DMS79 treated with DMSO at 0.1 percent for 48 hours (cell line): ENCODE data around the gene AUTS2.

Experiments used
- DNase-seq: peaks from one replicate; lab custom pipeline; 2025; lab: John Stamatoyannopoulos, UW

The AUTS2 gene

DNA sequence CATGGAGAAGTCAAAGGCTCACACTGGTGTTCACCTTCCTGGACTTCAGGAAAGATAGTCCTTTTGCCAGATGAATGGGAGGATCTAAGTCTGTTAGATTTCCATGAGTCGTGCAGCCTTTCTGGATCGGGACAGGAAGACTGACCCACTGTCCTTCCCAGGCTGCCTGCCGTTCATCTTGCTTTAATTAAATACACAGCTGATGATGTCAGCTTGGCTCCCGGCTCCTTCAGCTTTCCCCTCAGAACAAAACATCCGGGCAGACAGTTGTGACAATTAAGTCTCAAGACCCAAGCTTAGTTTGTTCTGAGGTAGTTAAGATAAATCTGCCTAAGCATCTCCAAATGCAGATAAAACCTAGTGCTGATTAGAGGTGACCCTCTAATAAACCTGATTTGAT is 58.6 kb downstream of the AUTS2 start:
- DNase-seq: no peak

DNA sequence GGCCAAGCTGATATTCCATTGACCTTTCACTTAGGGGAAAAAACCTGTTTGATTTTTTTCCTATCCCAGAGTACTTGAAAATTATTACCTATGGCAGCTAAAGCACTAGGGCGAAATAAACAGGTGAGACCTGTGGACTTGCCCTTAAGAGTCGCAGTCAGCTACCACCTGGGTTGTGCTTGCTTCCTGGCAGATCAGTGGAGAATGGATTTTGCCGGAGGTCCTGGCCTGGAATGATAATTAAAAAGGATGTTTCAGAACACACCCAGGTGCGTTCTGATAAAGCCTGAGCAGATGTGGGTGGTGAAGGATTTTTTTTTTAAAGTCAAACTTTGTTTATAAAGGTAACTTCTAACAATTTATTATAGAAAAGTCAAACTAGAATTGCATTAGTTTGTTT is 59.1 kb downstream of the AUTS2 start:
- DNase-seq: peak; percentile 16

DNA sequence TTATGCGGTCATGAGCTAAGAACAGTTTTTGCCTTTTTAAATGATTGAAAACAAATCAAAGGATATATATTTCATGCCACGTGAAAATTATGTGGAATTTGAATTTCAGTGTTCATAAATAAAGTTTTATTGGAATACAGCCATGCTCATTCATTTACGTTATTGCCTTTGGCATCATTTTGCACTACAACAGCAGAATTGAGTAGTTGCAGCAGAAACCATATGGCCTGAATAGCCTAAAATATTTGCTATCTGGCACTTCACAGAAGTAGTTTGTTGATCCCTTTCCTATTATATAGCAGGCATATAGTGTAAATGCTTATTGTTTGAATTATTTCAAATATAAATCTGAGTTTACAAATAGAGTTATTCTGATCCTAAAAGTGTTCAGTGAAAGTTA is 59.7 kb downstream of the AUTS2 start:
- no peak for DNase-seq

GRCh38 chr7:69659983-69660382 is 61.7 kb downstream of the AUTS2 start:
- DNase-seq: no peak

GRCh38 chr7:69661342-69661741 is 63.1 kb downstream of the AUTS2 start:
- no peak for DNase-seq

DNA sequence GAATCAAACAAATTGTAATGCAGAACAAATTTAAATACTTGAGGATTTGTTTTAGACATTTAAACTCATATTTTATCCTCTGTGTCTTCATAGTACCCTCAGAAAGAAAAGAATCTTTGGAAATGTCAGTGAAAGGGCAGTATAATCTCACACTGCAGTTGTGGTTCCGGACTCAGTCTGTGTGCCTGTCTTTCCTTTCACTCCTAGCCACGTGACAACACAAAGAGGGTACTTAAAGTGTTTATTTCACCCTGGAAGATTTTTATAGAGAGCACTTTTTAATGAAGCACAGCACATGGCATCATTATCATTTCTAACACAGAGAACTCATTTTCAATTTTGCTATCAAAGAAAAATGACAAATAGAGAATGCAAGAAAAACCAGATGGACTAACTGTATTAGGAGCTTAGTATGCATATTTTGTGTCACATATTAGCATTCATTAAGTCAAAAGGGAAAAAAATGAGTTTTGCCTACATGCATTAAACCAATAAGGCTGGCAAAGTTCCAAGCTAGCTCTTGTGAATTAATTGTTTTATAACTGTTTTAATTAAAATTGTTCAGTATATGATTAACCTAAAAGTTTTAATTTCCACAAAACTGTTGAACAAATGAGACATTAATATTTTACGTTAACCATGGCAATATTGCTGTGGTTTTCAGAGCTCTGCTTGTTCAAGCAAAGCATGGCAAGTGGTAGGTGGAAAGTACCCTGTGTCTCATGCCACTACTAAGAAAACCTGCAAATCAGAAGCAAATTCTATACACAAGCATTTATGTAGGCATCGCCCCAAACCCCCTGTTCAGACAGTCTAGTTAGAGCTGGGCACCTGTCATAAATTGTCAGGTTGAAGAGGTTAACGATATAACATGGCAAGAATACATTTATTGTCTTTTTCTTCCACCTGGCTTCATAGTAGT is 65.9 kb downstream of the AUTS2 start:
- peak; percentile 82 for DNase-seq

DNA sequence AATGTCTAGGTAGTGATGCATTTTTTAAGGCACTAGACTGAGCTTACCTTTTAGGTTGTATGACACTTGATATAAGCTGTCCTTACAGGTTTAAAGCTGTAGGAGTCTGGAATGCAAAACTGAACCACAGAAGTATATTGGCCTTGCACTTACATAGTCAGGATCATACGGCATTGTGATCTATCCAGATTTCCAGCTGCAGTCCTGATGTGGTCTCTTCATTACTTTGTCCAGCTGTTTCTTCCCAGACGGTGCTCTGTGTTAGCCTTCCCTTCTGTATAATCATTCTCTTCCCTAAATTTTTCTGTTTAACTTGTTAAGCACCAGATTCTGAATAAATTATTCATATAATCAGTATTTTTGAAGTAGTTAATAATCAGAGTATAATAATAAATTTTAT is 67.1 kb downstream of the AUTS2 start:
- DNase-seq: no peak

DNA sequence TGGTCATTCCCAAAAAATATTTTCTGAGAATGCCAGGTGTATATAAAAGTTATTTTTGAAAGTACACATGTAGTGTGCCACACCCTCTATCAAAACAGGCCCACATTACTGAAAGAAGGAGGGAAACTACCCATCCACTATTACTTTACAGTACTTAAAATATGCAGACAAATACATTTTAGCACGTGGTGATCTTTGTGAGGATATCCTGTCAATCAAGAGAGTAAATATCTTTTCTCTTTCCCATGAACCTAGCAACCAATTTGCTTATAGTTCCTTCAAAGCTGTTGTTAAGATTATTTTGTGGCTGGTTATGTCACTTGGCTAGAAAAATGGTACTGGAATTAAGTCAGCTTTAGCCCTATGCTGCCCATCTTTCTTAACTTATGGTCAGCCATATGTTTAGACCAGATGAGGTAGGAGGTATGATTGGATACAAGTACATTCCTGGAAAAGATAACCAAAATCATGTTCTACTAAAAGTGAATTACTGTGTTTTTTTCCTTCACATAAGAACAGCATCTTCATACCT is 70.1 kb downstream of the AUTS2 start:
- DNase-seq: no peak

GRCh38 chr7:69670701-69671100 is 72.4 kb downstream of the AUTS2 start:
- no peak for DNase-seq

GRCh38 chr7:69673074-69673473 is 74.8 kb downstream of the AUTS2 start:
- no peak for DNase-seq

DNA sequence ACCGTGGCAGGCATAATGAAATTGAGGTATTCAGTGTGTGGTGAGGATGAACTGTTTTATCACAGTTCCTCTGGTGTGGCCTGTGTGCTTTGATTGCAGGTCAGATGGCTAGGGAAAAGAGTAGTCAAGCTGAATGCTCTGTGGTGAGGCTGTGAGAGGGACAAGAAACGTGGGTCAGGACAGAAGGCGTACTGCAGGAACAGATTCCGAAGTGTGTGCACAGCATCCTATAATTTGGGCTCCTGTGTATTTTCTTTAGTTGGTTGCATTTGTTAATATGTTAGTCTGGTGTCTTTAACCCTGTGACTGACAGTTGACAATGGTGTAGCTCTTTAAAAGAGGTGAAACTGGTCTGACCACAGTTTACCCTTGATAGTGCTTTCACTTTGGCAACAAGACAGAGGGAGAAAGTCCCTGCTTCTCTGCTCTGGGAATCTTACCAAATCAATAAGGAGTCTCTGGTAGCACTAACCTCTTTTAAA is 76.5 kb downstream of the AUTS2 start:
- peak; percentile 45 for DNase-seq

GRCh38 chr7:69676247-69676646 is 78.0 kb downstream of the AUTS2 start:
- no peak for DNase-seq

GRCh38 chr7:69677054-69677852 is 79.0 kb downstream of the AUTS2 start:
- no peak for DNase-seq

GRCh38 chr7:69677881-69678493 is 79.7 kb downstream of the AUTS2 start:
- no peak for DNase-seq

DNA sequence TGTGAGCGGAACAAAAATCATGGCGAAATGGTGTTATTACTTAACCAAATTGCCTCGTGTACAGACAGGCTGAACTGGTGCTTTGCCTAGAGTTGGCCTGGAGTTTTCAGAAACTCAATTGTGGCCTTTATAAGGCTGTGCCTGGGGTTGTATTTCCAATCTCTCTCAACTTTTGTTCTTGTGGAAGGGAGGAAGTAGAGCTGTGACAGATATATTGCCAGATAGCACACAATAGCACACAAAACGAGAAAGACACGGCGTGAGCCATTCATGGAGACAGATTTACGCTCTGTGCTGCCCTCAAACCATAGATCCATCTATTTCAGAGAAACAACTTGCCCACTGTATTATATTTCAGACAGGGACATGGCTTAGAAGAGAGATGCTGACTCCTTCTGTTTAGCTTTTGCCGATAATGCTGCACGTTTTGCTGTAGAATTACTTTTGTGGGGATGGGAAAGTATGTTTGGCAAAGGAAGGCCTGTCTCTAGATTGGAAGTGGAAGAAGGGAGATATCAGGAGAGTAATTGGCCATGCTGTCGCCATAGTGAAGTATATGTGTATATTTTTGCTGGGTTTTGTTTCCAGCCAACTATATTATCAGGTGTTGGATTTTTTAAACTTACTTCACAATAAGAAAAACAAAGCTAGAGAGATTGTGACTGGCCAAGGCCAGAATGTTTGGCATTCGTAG is 80.4 kb downstream of the AUTS2 start:
- DNase-seq: no peak

GRCh38 chr7:69681181-69681580 is 82.9 kb downstream of the AUTS2 start:
- no peak for DNase-seq

GRCh38 chr7:69682518-69682917 is 84.2 kb downstream of the AUTS2 start:
- DNase-seq: no peak

DNA sequence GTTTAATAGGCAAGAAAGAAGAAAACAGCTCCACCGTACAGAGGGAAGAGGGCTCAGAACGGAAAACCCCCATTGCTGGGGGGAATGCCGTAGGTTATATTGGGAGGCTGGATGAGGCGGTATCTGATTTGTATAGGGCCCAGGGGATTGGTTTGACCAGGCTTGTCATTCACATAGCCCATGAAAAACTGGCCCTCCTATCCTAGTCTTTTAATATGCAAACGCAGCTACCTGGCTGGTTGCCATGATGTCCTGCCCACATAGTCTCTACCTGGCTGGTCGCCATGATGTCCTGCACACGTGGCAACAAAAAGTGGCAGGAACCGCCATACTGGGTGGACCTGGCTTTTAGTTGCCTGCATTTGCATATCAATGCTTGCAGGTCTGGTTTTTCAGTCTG is 84.7 kb downstream of the AUTS2 start:
- DNase-seq: peak; percentile 12

DNA sequence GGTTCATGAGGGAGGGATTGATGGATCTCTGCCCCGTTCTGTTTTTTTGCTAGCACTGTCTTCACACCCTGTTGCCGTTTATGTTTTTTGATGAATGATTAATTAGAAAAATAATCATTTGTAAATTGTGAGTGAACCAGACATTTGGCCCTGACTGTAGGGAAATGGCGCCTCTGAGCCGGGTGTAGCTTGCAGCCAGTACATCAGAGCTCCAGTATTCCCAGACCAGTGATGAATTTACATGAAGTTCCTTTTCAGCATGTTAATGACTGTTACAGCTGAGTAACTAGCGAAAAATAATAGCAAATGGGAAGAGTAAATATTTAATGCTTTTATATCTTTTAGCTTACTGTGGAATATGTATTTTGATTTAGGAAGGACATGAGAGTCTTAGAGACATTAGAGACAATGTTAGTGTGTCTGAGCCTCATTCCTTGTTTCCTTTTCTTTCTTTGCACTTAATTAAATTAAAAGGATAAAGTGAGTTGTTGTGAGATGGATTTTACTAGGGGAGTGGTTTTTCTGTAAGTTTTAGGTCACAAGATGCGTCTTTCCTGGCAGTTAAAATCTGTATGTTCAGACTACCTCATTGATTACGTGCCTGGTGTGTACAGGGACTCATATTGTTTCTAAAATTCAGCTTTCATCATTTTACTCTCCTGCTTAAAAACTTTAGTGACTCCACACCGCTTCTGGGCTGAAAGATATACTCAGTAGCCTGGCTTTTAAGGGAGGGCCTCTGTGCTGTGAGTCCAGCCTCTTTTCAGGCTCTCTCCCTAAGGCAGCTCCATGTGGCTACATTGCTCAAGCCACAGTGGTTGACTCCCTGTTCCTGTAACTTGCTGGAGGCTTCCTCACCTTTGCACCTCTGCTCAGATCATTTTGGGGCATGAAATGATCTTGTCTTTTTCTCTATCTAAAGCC is 86.4 kb downstream of the AUTS2 start:
- DNase-seq: no peak

DNA sequence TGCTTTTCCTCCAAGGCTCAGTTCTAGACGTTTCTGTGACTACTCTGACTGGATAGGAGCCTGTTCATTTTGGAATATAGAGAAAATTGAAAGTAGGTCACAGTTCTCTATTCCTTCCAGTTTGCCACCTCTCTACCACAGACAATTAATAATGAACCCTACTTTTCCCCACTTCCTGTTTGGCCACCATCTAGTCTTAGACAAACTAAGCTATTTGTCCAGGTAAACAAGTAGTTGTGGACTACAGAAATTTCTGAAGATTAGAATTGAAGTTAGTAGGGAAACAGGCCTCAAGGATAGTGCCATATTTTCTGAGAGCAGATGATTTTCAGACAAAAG is 87.0 kb downstream of the AUTS2 start:
- DNase-seq: no peak

DNA sequence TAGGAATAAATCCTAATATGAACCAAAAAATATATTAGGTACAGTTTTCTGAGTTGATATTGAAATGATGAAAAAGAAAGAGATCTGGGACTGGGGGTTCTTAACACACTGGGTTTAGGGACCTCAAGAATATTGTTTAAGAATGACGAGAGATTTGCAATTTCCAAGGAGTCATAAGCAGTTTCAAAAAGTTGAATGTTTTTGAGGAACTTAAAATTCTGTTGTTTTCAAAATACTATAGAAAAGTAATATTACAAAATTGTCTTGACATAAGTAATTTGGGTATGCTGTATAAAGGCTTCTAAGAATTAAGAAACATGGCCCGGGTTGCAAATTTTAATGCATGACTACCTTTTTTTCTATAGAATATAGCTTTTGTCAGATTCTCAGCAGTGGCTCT is 88.1 kb downstream of the AUTS2 start:
- DNase-seq: no peak
